ENCODE data around the gene PADI4. TPM values are rescaled to one million over a fixed set of nuclear protein-coding genes. Genes with fewer than 3 reads are reported as not detected.
"Not testable (repeated sequence)": the region's sequence is repeated elsewhere in the genome, so short reads cannot be mapped to it uniquely, and the experiment has no call there.

The PADI4 gene
- total RNA-seq, 1 experiment from 2014 or later, result 0.49 TPM

DNA sequence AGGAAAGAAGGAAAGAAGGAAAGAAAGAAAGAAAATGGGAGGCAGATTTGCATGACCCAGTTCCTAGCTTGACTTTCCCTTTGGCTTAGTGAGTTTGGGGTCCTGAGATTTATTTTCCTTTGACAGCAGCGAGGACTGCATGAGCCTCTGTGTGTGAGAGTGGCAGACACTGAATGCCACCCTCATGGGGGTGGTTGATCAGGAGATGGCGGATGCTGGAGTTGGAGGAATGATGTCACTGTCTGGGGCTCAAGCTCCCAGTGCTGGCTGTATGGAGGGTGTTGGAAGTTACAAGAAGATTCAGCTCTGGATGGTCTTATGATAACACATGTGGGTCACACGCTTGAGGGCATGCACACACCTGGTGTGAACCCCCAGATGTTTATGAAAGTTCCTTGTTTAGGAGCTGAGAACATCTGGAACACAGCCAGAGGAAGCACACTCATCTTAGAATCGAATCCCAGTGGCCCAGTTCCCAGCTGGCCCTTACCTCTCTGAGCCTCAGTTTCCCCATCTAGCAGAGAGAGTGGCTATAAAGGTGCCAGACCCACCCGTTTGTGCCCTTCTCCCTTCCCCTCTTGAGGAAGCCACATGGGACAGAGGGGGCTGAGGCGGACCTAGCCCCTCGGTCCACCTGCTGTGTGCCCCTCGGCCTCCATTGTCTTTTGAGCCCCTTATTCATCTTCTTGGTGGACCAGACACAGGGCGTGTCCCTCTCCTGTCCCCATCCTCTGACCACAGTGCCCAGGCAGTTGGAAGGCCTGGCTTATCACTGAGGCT, 5.7 kb downstream of the PADI4 start:
- no peak for DNase-seq (ENCODE audit: low read depth)

DNA sequence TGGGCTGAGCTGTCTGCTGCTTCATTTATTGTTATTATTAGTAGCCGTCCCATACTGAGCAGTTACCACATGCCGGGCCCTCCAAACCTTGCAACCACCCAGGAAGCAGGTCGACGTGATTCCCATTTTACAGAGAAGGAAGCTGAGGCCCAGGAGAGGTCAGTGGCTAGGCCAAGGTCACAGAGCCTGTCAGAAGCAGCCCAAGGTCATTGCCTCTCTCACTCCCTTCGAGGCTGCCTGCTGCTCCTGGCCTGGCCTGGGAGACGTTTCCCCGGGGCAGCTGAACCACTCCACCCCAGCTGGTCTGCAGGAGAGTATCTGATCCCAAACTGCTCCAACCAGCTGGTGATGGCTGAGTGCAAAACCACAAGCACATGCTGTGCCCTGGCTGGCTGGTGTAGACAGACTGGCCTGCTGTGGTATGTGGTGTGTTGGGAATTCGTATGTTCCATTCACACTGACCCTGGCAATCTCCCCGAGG, 6.5 kb downstream of the PADI4 start:
- no peak for DNase-seq (ENCODE audit: low read depth)

DNA sequence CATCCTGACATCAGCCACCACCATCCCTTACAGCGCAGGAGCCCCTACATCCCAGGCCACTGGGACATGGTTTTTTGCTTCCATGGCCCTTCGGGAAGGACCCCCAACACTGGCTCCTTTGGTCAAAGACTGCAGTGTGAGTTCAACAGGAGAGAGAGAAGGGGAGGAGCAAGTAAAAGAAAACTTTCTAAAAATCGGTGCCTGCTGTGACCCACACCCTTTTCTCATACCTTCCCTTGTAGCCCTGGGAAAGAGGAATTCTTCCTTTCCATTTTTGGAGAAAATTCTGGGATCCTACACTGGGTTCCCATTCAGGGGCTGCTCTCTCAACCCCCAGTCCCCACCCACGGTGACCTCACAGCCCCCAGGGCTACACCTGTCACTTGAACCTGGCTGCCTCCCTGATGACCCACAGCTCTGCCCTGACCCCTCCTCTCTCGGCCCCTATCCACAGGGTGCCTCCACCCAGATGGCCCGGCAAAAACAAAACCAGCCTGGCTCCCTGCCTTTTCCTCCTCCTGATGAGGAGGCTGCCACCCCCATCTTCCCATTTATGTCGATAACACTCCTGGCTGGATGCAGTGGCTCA, 7.6 kb downstream of the PADI4 start:
- DNase-seq (ENCODE audit: low read depth), result no peak

DNA sequence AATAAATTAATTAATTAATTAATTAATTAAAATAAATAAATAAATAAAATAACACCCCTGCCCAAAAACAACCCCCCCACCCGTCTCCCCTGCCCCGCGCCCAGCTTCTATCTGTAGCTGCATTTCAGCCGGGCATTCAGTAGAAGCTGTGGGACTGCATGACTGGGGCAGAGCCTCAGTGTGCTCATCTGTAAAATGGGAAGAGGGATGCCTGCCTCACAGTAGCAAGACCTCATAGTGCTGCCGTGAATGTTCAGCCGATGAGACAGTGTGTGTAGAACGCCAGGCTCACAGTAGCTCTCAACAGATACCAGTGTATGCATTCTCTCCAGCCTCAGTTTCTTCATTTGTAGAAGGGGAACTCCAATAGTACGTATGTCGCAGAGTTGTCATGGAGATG, 8.7 kb downstream of the PADI4 start:
- DNase-seq (ENCODE audit: low read depth), result no peak

DNA sequence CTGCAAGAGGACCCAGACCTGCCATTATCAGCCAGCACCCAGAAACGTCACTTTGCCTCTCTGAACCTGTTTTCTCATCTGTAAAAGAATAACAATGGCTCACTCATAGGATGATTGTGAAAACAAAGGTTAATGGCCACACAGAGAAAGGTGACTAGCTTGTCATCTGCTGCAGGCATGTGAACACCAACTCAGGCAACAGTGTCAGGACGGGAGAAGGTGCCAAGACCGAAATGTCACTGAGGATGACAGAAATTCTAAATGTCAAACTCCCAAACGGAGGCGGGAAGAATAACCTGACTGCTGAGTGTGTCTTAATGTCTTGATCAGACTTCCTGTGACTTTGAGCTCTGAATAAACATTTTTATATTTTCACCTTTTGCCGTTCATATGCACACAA, 10.3 kb downstream of the PADI4 start:
- no peak for DNase-seq (ENCODE audit: low read depth)

DNA sequence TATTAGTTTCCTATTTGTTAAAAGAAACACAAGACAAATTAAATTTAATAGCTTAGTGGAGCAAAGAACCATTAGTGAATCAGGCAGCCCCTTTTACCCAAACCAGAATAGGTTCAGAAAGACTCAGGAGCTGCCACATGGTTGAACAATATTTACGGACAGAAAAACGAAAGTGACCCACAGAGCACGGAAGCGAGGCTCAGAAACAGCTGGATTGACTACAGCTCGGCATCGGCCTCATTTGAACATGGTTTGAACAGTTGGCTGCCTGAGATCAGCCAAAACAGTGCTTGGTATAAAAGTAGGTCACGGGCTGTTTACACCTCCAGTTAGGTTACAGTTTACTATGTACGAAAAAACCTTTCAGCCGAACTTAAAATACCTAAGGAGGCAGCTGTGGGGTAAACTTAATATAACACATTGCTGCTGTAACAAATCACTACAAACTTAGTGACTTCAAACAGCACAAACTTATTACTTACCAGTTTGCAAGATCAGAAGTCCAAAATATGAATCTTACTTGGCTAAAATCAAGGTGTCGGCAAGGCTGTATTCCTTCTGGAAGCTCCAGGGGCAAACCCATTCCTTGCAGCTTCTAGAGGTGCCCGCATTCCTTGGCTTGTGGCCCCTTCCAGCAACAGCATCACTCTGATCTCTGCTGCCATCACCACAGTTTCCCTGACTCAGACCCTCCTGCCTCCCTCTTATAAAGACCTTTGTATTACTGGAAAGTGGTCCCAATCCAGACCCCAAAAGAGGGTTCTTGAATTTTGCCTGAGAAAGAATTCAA, 11.8 kb downstream of the PADI4 start:
- no peak for DNase-seq (ENCODE audit: low read depth)

DNA sequence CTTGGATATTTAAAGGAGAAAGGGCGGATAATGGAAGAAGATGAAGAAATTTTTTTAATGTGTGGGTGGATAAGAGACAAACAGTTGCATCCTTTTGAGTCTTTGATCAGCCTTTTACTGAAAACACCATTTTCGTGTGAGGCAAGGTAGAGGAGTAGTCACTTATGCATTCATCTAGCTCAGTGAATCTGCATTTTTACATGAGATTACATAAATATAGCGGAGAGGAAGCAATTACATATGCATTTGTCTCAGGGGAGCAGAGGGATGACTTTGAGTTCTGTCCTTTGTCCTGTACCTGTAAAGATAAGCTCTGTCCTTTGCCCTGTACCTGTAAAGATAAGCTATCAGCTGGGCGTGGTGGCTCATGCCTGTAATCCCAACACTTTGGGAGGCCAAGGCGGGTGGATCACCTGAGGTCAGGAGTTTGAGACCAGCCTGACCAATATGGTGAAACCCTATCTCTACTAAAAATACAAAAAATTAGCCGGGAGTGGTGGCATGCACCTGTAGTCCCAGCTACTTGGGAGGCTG, 13.9 kb downstream of the PADI4 start:
- not testable (repeated sequence) for DNase-seq (ENCODE audit: low read depth)

DNA sequence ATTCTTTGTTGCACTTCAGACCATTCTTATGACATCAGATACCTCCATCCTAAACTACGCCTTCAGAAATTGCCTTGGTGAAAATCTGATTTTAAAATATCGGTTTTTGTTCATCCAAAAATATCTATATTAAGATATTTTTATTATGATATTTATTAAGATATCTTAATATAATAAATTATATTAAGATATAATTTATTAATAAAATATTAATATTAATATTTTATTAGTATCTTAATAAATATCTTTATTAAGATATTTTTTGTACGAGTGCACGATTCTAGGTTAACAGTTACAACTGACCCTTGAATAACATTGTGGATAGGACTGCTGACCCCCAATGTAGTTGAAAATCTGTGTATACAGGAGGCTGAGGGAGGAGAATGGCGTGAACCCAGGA, 20.9 kb downstream of the PADI4 start:
- no peak for DNase-seq (ENCODE audit: low read depth)

DNA sequence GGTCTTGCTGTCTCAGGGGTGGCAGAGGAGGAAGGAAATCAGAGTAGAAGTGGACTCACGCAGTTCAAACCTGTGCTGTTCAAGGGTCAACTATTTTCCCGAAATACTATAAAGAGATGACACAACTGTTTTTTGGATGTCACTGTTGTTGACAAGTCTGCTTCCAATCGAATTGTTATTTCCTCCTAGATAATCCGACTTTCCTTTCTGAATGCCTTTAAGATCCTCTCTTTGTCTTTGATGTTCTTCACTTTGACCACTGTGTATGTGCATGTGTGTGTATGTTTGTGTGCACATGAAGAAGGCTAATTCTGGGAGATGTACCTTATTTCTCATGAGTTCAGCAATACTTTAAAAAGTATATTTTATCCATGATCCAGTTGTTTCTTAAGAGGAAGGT, 21.6 kb downstream of the PADI4 start:
- DNase-seq (ENCODE audit: low read depth), result no peak

DNA sequence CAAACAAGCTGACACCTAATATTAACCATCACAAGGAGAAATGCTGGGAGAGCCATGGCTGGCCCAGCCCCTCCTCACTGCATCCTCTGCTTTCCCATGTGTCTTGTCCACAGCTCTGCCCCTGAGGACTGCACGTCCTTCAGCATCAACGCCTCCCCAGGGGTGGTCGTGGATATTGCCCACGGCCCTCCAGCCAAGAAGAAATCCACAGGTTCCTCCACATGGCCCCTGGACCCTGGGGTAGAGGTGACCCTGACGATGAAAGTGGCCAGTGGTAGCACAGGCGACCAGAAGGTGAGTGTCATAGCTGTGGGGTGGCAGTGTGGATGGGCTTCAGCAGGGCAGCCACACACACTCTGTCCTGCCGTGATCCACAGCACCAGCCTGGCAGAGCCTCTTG, 22.9 kb downstream of the PADI4 start:
- DNase-seq (ENCODE audit: low read depth), result no peak

DNA sequence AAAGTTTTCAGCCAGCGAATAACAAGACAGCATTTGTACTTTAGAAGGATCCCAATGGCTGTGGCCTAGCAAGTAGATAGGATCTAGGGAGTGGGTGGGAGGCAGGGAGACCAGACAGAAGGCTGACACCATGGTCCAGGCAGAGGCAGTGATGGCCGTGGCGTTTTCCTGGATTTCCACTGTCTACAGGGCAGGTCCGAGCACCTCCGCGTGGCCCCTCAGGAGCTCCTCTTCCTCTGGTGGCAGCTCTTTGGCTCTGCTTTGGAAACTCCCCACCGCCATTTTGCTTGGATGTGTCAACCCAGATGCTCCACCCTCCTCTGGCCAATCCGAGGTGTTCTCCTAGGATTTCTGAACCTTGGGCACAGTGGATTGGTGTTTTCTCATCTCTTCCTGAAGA, 25.1 kb downstream of the PADI4 start:
- no peak for DNase-seq (ENCODE audit: low read depth)

DNA sequence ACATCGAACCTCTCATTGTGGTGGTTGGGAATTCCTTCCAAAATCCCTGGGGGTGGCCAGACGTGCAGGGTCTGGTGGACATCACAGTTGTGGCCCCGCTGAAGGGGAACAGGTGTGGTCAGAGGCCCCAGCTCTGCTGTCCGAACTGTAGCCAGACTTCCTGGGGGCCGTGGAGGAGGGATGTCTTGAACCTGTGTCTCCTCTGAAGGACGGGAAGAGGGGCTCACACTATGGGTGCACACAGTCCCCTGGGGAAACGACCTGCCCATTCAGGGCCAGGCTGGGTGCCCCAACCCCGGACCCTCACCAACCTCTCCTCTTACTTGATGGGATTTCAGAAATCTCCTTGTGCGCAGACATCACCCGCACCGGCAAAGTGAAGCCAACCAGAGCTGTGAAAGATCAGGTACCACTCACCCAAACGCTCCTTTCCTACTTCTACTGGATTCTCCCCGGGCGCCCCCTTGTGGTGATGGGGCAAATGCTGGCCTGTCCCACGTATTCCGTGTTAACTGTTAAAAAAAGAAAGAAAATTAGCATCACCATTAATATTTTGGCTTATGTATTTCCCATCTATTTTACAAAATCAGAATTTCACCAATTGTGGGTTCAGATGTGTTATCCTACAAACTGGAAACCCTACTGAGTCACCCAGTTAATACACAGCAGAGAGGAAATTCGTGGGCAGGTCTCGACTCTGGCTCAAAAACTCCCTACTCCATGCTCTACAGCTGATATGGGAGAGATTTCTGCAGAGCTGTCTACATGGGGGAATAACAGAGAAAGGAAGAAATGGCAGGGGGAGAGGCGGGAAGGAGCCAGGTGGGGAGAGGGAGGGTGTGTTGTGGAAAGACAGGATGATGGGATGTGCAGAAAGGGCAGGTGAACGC, 28.1 kb downstream of the PADI4 start:
- DNase-seq (ENCODE audit: low read depth), result peak; percentile 76

DNA sequence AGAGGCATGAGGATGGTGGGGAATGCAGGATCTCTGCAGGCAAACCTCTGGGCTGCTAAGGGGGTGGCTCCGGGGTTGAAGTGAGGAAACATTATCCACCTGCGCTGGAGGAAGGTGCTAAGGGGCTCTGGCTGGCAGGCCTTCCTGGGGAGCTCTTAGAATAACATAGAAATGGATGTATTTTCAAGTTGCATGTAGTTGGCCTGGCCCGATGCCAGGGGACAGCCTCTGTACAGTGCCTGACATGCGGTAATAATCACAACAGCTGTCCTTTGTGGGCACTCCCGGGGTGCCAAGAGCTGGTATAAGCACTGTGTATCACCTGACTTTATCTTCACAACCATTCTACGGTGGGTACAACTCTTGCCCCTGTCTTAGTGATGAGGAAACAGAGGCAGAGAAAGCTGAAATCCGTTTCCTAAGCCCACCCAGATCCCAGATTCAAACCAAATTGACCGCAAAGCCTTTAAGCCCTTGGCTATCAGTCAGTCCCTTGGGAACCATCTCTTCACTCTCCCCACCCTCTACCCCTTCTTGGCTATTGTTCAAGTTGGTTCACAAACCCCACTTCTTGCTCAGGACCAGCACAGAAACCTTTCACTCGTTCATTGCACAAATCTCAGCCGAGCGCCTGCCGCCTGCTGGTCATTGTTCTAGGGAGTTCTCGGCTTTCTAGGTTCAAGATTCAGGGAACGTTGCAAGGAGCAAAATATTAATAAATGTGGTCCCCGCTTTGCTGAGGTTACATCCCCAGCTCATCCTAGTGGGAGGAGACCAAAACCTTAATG, 30.9 kb downstream of the PADI4 start:
- no peak for DNase-seq (ENCODE audit: low read depth)

DNA sequence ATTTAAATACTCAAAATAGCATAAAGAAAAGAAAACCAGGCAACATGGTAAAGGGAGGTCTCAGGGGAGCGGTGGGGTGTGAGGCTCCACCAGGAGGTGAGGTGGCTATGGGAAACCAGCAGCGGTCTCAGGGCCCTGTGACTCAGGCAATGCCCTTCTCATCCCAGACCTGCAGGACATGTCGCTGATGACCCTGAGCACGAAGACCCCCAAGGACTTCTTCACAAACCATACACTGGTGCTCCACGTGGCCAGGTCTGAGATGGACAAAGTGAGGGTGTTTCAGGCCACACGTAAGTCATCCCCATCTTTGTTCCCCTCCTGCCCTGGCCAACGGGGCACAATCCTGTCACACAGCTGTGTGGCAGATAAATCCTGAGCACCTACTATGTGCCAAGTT, 31.5 kb downstream of the PADI4 start:
- DNase-seq (ENCODE audit: low read depth), result no peak

DNA sequence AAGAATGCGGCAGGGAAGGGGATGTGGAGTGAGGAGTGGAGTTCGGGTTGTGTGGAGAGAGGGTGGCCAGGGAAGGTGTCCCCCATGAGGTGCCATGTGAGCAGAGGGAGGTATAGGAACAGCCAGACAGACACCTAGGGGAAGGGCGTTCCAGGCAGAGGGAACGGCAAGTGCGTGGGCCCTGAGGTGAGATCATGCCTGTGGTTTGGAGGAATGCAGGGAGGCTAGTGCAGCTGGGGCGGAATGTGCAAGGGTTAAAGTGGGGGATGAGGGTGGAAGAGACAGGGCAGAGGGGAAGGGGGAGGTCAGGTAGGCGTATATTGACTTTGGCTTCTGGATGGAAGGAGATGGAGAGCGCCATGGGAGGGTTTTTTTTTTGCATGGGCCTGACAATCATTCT, 32.4 kb downstream of the PADI4 start:
- DNase-seq (ENCODE audit: low read depth), result peak; percentile 15

DNA sequence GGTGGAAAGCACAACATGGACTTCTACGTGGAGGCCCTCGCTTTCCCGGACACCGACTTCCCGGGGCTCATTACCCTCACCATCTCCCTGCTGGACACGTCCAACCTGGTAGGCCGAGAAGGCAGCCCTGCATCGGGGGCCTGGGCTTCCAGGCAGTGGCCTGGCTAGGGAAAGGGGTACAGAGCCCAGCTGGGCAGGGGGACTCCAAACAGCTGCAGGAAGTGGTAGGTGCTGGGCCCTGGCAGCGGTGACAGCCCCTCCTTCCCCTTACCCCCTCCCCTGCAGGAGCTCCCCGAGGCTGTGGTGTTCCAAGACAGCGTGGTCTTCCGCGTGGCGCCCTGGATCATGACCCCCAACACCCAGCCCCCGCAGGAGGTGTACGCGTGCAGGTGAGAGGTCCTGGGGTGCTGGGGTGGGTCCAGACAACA, 34.0 kb downstream of the PADI4 start:
- no peak for DNase-seq (ENCODE audit: low read depth)

DNA sequence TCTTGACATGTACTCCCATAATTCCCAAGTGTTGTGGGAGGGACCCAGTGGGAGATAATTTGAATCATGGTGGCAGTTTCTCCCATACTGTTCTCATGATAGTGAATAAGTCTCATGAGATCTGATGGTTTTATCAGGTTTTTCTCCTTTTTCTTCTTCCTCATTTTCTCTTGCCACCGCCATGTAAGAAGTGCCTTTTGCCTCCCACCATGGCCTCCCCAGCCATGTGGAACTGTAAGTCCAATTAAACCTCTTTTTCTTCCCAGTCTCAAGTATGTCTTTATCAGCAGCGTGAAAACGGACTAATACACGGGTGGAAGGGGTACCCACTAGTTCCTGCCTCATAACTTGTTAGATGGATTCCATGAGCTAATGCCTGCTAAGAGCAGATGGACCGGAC, 37.5 kb downstream of the PADI4 start:
- not testable (repeated sequence) for DNase-seq (ENCODE audit: low read depth)

DNA sequence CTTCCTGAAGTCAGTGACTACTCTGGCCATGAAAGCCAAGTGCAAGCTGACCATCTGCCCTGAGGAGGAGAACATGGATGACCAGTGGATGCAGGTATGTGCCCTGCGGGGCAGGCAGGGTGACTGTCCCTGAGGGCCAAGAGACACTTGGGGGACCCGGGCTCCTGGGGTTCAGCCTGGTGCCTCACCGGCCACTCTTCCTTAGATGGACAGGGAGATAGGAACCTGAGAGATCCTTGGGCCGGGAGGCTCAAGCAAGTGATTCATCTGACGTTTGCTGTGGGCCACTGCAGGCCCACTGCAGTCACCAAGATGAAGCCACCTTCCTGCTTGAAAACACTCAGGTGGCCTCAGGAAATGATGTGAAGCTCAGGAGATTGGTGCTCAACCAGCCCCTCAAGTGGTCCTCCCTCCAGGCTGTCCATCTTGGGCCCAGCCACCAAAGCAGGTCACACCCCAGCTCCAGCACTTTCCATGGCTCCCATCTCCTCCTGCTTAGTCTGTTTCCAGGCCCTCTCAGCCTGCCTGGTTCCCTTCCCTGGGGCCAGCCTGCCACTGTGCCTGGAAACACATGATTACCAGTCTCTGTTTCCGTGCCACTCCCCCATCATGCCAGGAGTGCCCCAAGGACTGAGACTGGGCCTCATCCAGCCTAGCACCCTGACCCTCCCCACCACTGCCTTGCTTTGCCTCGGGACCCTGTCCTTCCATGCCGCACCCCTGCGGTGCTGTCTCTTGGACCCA, 38.2 kb downstream of the PADI4 start:
- DNase-seq (ENCODE audit: low read depth), result no peak

DNA sequence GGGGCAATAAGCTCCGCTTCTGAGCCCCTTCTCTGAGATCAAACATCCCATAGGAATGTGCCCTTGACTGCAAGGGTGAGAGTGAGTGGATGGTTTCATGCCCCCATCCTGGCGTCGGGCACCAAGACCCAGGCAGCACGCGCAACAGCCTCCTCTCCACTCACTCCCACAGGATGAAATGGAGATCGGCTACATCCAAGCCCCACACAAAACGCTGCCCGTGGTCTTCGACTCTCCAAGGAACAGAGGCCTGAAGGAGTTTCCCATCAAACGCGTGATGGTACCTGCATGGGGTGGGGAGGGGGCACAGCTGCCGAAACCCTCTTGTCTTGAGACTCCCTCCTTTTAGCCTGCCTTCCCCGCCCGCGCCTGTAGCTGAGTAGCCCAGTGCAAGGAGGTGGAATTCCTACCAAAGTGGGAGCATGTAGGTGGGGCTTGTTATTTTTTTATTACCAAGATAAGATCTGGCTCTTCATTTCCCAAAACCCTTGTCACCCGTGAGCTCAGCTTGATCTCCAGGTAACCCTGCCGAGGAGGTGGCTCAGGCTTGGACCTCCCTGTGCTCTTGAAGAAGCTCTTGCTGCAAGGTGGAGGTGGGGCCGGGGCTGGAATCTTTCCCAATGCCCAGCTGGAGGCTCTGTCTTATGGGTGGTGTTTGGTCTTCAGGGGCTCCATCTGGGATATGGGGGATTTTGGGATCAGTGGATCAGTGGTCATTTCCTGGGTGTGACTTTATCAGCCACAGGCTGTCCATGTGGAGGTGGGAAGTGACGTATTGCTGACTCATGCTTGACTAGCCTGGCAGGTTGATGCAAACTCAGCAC, 40.0 kb downstream of the PADI4 start:
- peak; percentile 79 for DNase-seq (ENCODE audit: low read depth)

Measured in M059J (cell line).